Heart left ventricle (tissue), 16 donors: ENCODE data around the gene MEGF11. TPM values are rescaled to one million over a fixed set of nuclear protein-coding genes. Genes with fewer than 3 reads are reported as not detected.

Experiments
- ATAC-seq, 4 donors: fragments of 200-7000 bp; cut with Tn5 transposase; one replicate each; pipeline ENCODE4 v1.9.1; 2020 to 2022; ENCODE audit warnings: moderate library complexity in 4 of 4, mild to moderate bottlenecking in 3 of 4, moderate number of reproducible peaks in 1 of 4
- DNase-seq, 5 donors: peaks; one replicate each; pipeline ENCODE4 v3.0.0-alpha.2; 2020
- H3K27ac ChIP-seq, 12 donors: fragments of 200-600 bp; sonication (generic) in 4 of 12; one replicate each; pipeline versions ENCODE4 v1.5.0 to v1.8.0; 2016 to 2022; ENCODE audit warnings: mild to moderate bottlenecking in 2 of 12
- H3K27me3 ChIP-seq, 9 donors: fragments of 200-600 bp; sonication (generic) in 2 of 9; one replicate each; pipeline versions ENCODE4 v1.5.1 to v1.8.0; 2016 to 2022; ENCODE audit warnings: mild to moderate bottlenecking in 3 of 9
- H3K36me3 ChIP-seq, 9 donors: fragments of 200-600 bp; sonication (generic) in 2 of 9; one replicate each; pipeline versions ENCODE4 v1.5.0 to v1.8.0; 2018 to 2022; ENCODE audit warnings: mild to moderate bottlenecking in 2 of 9
- H3K4me1 ChIP-seq, 12 donors: fragments of 200-600 bp; sonication (generic) in 4 of 12; one replicate each; pipeline versions ENCODE4 v1.5.0 to v1.8.0; 2016 to 2022; ENCODE audit warnings: mild to moderate bottlenecking in 3 of 12
- H3K4me3 ChIP-seq, 12 donors: fragments of 200-600 bp; sonication (generic) in 4 of 12; one replicate each; pipeline versions ENCODE4 v1.5.0 to v1.8.0; 2017 to 2022; ENCODE audit warnings: mild to moderate bottlenecking in 9 of 12, moderate library complexity in 4 of 12
- H3K9me3 ChIP-seq, 12 donors: fragments of 200-600 bp; sonication (generic) in 4 of 12; one replicate each; pipeline versions ENCODE4 v1.5.0 to v1.8.0; 2016 to 2022; ENCODE audit warnings: mild to moderate bottlenecking in 1 of 12
- CTCF ChIP-seq, 12 donors: fragments of 200-600 bp; sonication (generic) in 4 of 12; IDR thresholded peaks; one replicate each; pipeline versions ENCODE4 v1.5.0 to v1.8.0; 2018 to 2022; ENCODE audit warnings: antibody characterized with exemption in 12 of 12, mild to moderate bottlenecking in 5 of 12
- POLR2A ChIP-seq, 2 donors: fragments of 450-650 bp; IDR thresholded peaks; one replicate each; pipeline ENCODE4 v1.6.1; 2017; ENCODE audit warnings: antibody characterized with exemption in 2 of 2, mild to moderate bottlenecking in 2 of 2, moderate library complexity in 2 of 2
- WGBS, 4 donors: extraction: QIAGEN DNeasy Blood & Tissue Kit in 2 of 4; methylation state at CpG; one replicate each; pipeline versions ENCODE4 v1.1.5 to v1.1.7; 2013 to 2018; 5-methylcytosine and 5-hydroxymethylcytosine counted together
- intact Hi-C, 10 donors: fragments of 100-400 bp; cut with DNase I; formaldehyde crosslinking; loops; one replicate each; pipeline versions ENCODE4 v1.11.1 to v1.14.2; 2022
- polyA plus RNA-seq, 2 donors: library from polyadenylated mRNA; stranded (reverse); fragments of 200-250 nt; gene quantifications; one replicate each; pipeline ENCODE4 v1.2.3, GENCODE V29; 2013
- total RNA-seq, 9 donors: library from RNA; depleted of rRNA in 2 of 9; stranded (reverse); fragments of >200 nt in 2 of 9; fragmentation: NEBNext Ultra II Directional in 3 of 9; extraction: Animal tissue kit (Norgen Biotek cat#: 25700) in 3 of 9; gene quantifications; one replicate each; pipeline versions ENCODE4 v1.1.0 to v1.2.4, GENCODE V29; 2016 to 2023
- donor health status: ischemic (EF 13 %, LVEDD 7.1; RV severe dilation, severe dysfunction).
- donor health status: healthy with polysubstance abuse.
- donor health status: DM: no; HTN: yes; CAD: no.
- donor health status: DM: no; HTN: no; CAD: no.
- donor health status: ischemic (EF 25% LVEDD 6.9; RV normal size, moderate dysfunction).
- donor health status: ischemic (EF 25% LVEDD 5.7; RV mildly dilated, moderate dysfunction).
- donor health status: healthy.
- donor health status: DM: yes; HTN: yes; CAD: no.
- donor health status: ischemic (EF 35%, LVEDD 5.7; RV mildly dilated, moderate dysfunction).
- donor health status: nonischemic (EF 11% LVEDD 7.7; RV severe dilation, severe dysfunction).
- donor health status: DM: yes; HTN: yes; CAD: no.
- donor health status: PGD.
- donor health status: ischemic (EF 29% LVEDD 5.4; RV normal size, mild dysfunction).
- donor health status: nonischemic (EF 23%, LVEDD 6.1; RV moderate dilation, normal function).

Gene MEGF11
- total and polyA plus RNA-seq, 11 donors = 0.07 TPM; not detected in 10

- Histone ChIP-seq H3K4me1 (peaks cover 0 to 4% (median 0%) of the 10 kb centered on the region in 12 donors), H3K9me3 (peaks cover 0 to 3% (median 0%) of the 10 kb centered on the region in 12 donors), H3K27me3 (peaks cover 0 to 9% (median 0%) of the 10 kb centered on the region in 9 donors), H3K4me3 (no peak overlapping the region), H3K27ac (no peak overlapping the region), H3K36me3 (no peaks in the 10 kb centered on the region)
- 60 to 68% (median 66%) methylated on average over 6 of the region's 6 CpGs for WGBS, 4 donors
- ATAC-seq (no peak), DNase-seq (no peak)
- TF ChIP-seq CTCF (IDR thresholded peaks at IDR 0.05) = no peak
- intact Hi-C loops = no loop called here
Observed at GRCh38 chr15:66049353-66049752, 204.2 kb downstream of the MEGF11 start.

GRCh38 chr15:66047321-66048024 lies 206.1 kb downstream of the MEGF11 start:
- ATAC-seq (no peak), DNase-seq (peak in 1 of 5 donors; percentile 65)
- H3K27me3 ChIP-seq = peaks cover 0 to 21% (median 0%) of the 10 kb centered on the region in 9 donors

GRCh38 chr15:66046751-66047150 lies 206.8 kb downstream of the MEGF11 start:
- Histone ChIP-seq H3K27me3 (peaks cover 0 to 25% (median 0%) of the 10 kb centered on the region in 9 donors), H3K36me3 (no peaks in the 10 kb centered on the region)

More at GRCh38 chr15:66047321-66048024, 206.1 kb downstream of the MEGF11 start:
- TF ChIP-seq CTCF (IDR thresholded peaks at IDR 0.05) = no peak
- 66 to 77% (median 71%) methylated on average over 9 of the region's 9 CpGs for WGBS, 4 donors
- H3K9me3 ChIP-seq = peaks cover 0 to 3% (median 0%) of the 10 kb centered on the region in 12 donors
- intact Hi-C loops = no loop called here
- H3K36me3 ChIP-seq = no peaks in the 10 kb centered on the region
- no peak overlapping the region for H3K27ac ChIP-seq
- H3K4me3 ChIP-seq = no peak overlapping the region
- H3K4me1 ChIP-seq = no peaks in the 10 kb centered on the region

More at GRCh38 chr15:66046751-66047150, 206.8 kb downstream of the MEGF11 start:
- Histone ChIP-seq H3K9me3 (peaks cover 0 to 3% (median 0%) of the 10 kb centered on the region in 12 donors), H3K4me3 (no peak overlapping the region), H3K27ac (no peak overlapping the region), H3K4me1 (no peaks in the 10 kb centered on the region)
- no peak for DNase-seq
- 43 to 74% (median 61%) methylated on average over 1 of the region's 1 CpG for WGBS, 4 donors
- no peak for ATAC-seq
- no peak for TF ChIP-seq CTCF (IDR thresholded peaks at IDR 0.05)
- no peak for TF ChIP-seq POLR2A (IDR thresholded peaks at IDR 0.05)
- intact Hi-C loops = no loop called here
